GM23338 (cell line): ENCODE measurements around the gene CROCC2. TPM values are rescaled to one million over a fixed set of nuclear protein-coding genes. Genes with fewer than 3 reads are reported as not detected.

Experiments used
- ATAC-seq: fragments of 200-7000 bp; cut with Tn5 transposase; 3 replicates; pipeline ENCODE4 v1.9.1; 2020
- DNase-seq: peaks from one replicate; pipeline ENCODE4 v3.0.0-alpha.2; 2015; ENCODE audit warnings: low spot score
- H2AFZ ChIP-seq: fragments of 200-600 bp; sonication (generic); 2 replicates; pipeline ENCODE4 v1.8.0; 2016; ENCODE audit warnings: antibody characterized with exemption, mild to moderate bottlenecking, moderate library complexity
- H3F3A ChIP-seq: fragments of 200-600 bp; sonication (generic); replicated peaks from 2 replicates; pipeline ENCODE4 v1.8.0; 2017; ENCODE audit warnings: antibody characterized with exemption, mixed run types, low read depth
- H3K27ac ChIP-seq: fragments of 200-600 bp; sonication (generic); 2 replicates; pipeline ENCODE4 v1.6.1; 2016; ENCODE audit warnings: low read depth
- H3K27me3 ChIP-seq: fragments of 200-600 bp; sonication (generic); 2 replicates; pipeline ENCODE4 v1.8.0; 2016; ENCODE audit warnings: mild to moderate bottlenecking, mixed run types, moderate library complexity; ENCODE audit not compliant: insufficient read depth
- H3K36me3 ChIP-seq: fragments of 200-600 bp; sonication (generic); 2 replicates; pipeline ENCODE4 v1.8.0; 2016; ENCODE audit warnings: mild to moderate bottlenecking; ENCODE audit not compliant: insufficient read depth
- H3K4me1 ChIP-seq: fragments of 200-600 bp; sonication (generic); 2 replicates; pipeline ENCODE4 v1.8.0; 2016; ENCODE audit warnings: mild to moderate bottlenecking, moderate library complexity; ENCODE audit not compliant: insufficient read depth
- H3K4me2 ChIP-seq: fragments of 200-600 bp; sonication (generic); 2 replicates; pipeline ENCODE4 v1.7.1; 2017; ENCODE audit warnings: mixed run types
- H3K4me3 ChIP-seq: fragments of 200-600 bp; sonication (generic); 2 replicates; pipeline ENCODE4 v1.6.1; 2016; ENCODE audit warnings: mixed run types
- H3K79me2 ChIP-seq: fragments of 200-600 bp; sonication (generic); replicated peaks from 2 replicates; pipeline ENCODE4 v1.8.0; 2017; ENCODE audit warnings: mild to moderate bottlenecking; ENCODE audit not compliant: insufficient read depth
- H3K9me2 ChIP-seq: fragments of 200-600 bp; sonication (generic); 2 replicates; pipeline ENCODE4 v1.8.0; 2017; ENCODE audit not compliant: insufficient read depth
- H4K20me1 ChIP-seq: fragments of 200-600 bp; sonication (generic); replicated peaks from 2 replicates; pipeline ENCODE4 v1.8.0; 2017; ENCODE audit warnings: mild to moderate bottlenecking; ENCODE audit not compliant: insufficient read depth
- H3K27ac Mint-ChIP-seq: 2 replicates; pipeline ENCODE4 v1.8.0; 2020; ENCODE audit warnings: inconsistent platforms, mild to moderate bottlenecking, moderate library complexity, mixed read lengths
- H3K27me3 Mint-ChIP-seq: 3 replicates; pipeline ENCODE4 v1.8.0; 2022; ENCODE audit warnings: low read depth, mild to moderate bottlenecking, moderate library complexity, mixed read lengths, inconsistent platforms; ENCODE audit not compliant: insufficient read depth, poor library complexity
- H3K36me3 Mint-ChIP-seq: 3 replicates; pipeline ENCODE4 v1.8.0; 2021; ENCODE audit warnings: low read depth, mild to moderate bottlenecking, inconsistent platforms, moderate library complexity, mixed read lengths
- H3K4me1 Mint-ChIP-seq: 3 replicates; pipeline ENCODE4 v1.8.0; 2020; ENCODE audit warnings: mild to moderate bottlenecking, inconsistent platforms, mixed read lengths
- H3K4me3 Mint-ChIP-seq: 3 replicates; pipeline ENCODE4 v1.8.0; 2021; ENCODE audit warnings: moderate library complexity, mild to moderate bottlenecking, inconsistent platforms, mixed read lengths
- H3K9me3 Mint-ChIP-seq: 3 replicates; pipeline ENCODE4 v1.8.0; 2020; ENCODE audit warnings: moderate library complexity, mild to moderate bottlenecking, inconsistent platforms, mixed read lengths
- CREB1 ChIP-seq: fragments of 250-450 bp; sonication (Bioruptor Pico); IDR thresholded peaks from 2 replicates; pipeline ENCODE4 v1.5.0; 2020; ENCODE audit warnings: low read depth, mild to moderate bottlenecking, moderate library complexity
- EZH2phosphoT487 ChIP-seq: fragments of 200-600 bp; sonication (generic); IDR thresholded peaks from one replicate; pipeline ENCODE4 v1.8.1; 2018; ENCODE audit warnings: antibody characterized with exemption; ENCODE audit not compliant: unreplicated experiment
- JUNB ChIP-seq: IDR thresholded peaks from one replicate; pipeline ENCODE4 v1.6.1; 2016; ENCODE audit warnings: antibody characterized with exemption; ENCODE audit not compliant: unreplicated experiment
- NANOG ChIP-seq: IDR thresholded peaks from 2 replicates; pipeline ENCODE4 v1.6.1; 2016; ENCODE audit warnings: antibody characterized with exemption, borderline replicate concordance
- POLR2AphosphoS5 ChIP-seq: IDR thresholded peaks from 2 replicates; pipeline ENCODE4 v1.6.1; 2016; ENCODE audit warnings: antibody characterized with exemption, low read depth
- STAT1 ChIP-seq: IDR thresholded peaks from one replicate; pipeline ENCODE4 v1.6.1; 2016; ENCODE audit warnings: antibody characterized with exemption; ENCODE audit not compliant: unreplicated experiment
- ZNF114 ChIP-seq: fragments of 250-450 bp; sonication (Bioruptor Pico); IDR thresholded peaks from 2 replicates; pipeline ENCODE4 v1.5.0; 2020; ENCODE audit warnings: mild to moderate bottlenecking, moderate library complexity
- ZNF331 ChIP-seq: fragments of 250-450 bp; sonication (Bioruptor Pico); IDR thresholded peaks from 2 replicates; pipeline ENCODE4 v1.5.0; 2020; ENCODE audit warnings: low read depth, mild to moderate bottlenecking, moderate library complexity
- polyA plus RNA-seq: library from polyadenylated mRNA; unstranded; fragments of >200 nt; fragmentation: Nextera tagmentation; extraction: Ambion mirVana; gene quantifications from 2 replicates; pipeline ENCODE4 v1.2.1, GENCODE V29; 2016
- total RNA-seq: library from RNA; depleted of rRNA; stranded (reverse); fragments of >200 nt; shearing (Covaris generic); gene quantifications from 2 replicates; pipeline ENCODE4 v1.2.3, GENCODE V29; 2014
- TF ChIP-seq, protein P1 (sequence below): fragments of 250-450 bp; sonication (Bioruptor Pico); IDR thresholded peaks from 2 replicates; pipeline ENCODE4 v1.5.0; 2020; ENCODE audit warnings: mild to moderate bottlenecking, moderate library complexity
- TF ChIP-seq, protein P2 (sequence below): IDR thresholded peaks from 2 replicates; pipeline ENCODE4 v1.6.1; 2016; ENCODE audit warnings: antibody characterized with exemption
- TF ChIP-seq, protein P3 (sequence below), 2 experiments: fragments of 200-600 bp in 1 of 2; sonication (generic) in 1 of 2; conservative IDR thresholded peaks; 2 replicates each; pipeline versions ENCODE4 v1.5.1 to v1.6.1; 2016 to 2017; ENCODE audit warnings: antibody characterized with exemption in 2 of 2, low read depth in 2 of 2, mild to moderate bottlenecking in 2 of 2, moderate library complexity in 1 of 2
- TF ChIP-seq, protein P4 (sequence below): IDR thresholded peaks from one replicate; pipeline ENCODE4 v1.6.1; 2018; ENCODE audit warnings: antibody characterized with exemption; ENCODE audit not compliant: unreplicated experiment

Gene CROCC2
- total and polyA plus RNA-seq, 2 experiments from 2014 or later = not detected

DNA sequence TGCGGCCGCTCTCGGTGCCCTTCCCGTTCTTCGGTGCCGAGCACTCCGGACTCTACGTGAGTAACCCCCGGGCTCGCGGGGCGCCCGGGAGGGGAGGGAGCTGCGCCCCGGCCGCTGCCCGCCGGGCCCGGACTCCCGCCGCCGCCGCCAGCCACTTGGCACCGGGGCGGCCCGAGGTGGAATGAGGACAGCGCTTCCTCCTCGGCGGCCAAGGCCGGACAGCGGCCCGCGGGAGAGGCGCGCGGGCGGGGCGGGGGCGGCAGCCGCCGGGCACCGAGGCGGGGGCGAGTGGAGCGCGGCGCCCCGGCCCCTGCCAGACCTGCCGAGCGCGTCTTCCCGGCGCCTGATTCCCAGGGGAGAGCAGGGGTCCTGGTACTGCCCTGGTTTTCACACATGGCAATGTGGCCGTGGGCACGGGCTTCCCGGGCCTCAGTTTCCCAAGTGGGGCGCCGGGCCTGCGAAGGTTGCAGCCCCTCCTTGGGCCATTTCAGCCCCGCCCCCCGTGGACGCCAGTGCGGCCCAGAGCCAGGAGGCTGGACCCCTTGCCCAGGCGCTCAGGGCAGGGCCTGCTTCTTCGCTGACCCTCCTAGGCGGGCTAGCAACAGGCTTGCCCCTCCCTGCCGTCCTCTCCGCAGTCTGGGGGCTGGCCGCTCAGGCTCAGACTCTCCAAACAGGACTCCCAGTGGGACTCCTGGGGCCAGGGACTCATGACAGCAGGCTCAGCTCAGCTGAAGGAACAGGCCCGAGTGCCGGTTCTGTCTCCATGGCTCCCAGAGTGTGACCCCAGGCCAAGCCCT, 93.1 kb downstream of the CROCC2 start:
- Histone ChIP-seq H3K27me3 (peaks cover 18% of the 10 kb centered on the region), H3K9me2 (no peaks in the 10 kb centered on the region), H3K4me3 (peak overlapping the region; percentile 62), H3F3A (no peaks in the 10 kb centered on the region), H3K36me3 (no peaks in the 10 kb centered on the region), H4K20me1 (no peaks in the 10 kb centered on the region; the same call in 1 of the 2 replicates), H3K4me2 (peak overlapping the region; percentile 81), H3K79me2 (no peaks in the 10 kb centered on the region), H2AFZ (no peak overlapping the region), H3K27ac (no peak overlapping the region), H3K4me1 (no peaks in the 10 kb centered on the region)
- TF ChIP-seq, protein P1, sequence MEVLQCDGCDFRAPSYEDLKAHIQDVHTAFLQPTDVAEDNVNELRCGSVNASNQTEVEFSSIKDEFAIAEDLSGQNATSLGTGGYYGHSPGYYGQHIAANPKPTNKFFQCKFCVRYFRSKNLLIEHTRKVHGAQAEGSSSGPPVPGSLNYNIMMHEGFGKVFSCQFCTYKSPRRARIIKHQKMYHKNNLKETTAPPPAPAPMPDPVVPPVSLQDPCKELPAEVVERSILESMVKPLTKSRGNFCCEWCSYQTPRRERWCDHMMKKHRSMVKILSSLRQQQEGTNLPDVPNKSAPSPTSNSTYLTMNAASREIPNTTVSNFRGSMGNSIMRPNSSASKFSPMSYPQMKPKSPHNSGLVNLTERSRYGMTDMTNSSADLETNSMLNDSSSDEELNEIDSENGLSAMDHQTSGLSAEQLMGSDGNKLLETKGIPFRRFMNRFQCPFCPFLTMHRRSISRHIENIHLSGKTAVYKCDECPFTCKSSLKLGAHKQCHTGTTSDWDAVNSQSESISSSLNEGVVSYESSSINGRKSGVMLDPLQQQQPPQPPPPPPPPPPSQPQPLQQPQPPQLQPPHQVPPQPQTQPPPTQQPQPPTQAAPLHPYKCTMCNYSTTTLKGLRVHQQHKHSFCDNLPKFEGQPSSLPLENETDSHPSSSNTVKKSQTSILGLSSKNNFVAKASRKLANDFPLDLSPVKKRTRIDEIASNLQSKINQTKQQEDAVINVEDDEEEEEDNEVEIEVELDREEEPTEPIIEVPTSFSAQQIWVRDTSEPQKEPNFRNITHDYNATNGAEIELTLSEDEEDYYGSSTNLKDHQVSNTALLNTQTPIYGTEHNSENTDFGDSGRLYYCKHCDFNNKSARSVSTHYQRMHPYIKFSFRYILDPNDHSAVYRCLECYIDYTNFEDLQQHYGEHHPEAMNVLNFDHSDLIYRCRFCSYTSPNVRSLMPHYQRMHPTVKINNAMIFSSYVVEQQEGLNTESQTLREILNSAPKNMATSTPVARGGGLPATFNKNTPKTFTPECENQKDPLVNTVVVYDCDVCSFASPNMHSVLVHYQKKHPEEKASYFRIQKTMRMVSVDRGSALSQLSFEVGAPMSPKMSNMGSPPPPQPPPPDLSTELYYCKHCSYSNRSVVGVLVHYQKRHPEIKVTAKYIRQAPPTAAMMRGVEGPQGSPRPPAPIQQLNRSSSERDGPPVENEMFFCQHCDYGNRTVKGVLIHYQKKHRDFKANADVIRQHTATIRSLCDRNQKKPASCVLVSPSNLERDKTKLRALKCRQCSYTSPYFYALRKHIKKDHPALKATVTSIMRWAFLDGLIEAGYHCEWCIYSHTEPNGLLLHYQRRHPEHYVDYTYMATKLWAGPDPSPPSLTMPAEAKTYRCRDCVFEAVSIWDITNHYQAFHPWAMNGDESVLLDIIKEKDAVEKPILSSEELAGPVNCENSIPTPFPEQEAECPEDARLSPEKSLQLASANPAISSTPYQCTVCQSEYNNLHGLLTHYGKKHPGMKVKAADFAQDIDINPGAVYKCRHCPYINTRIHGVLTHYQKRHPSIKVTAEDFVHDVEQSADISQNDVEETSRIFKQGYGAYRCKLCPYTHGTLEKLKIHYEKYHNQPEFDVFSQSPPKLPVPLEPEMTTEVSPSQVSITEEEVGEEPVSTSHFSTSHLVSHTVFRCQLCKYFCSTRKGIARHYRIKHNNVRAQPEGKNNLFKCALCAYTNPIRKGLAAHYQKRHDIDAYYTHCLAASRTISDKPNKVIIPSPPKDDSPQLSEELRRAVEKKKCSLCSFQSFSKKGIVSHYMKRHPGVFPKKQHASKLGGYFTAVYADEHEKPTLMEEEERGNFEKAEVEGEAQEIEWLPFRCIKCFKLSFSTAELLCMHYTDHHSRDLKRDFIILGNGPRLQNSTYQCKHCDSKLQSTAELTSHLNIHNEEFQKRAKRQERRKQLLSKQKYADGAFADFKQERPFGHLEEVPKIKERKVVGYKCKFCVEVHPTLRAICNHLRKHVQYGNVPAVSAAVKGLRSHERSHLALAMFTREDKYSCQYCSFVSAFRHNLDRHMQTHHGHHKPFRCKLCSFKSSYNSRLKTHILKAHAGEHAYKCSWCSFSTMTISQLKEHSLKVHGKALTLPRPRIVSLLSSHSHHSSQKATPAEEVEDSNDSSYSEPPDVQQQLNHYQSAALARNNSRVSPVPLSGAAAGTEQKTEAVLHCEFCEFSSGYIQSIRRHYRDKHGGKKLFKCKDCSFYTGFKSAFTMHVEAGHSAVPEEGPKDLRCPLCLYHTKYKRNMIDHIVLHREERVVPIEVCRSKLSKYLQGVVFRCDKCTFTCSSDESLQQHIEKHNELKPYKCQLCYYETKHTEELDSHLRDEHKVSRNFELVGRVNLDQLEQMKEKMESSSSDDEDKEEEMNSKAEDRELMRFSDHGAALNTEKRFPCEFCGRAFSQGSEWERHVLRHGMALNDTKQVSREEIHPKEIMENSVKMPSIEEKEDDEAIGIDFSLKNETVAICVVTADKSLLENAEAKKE (CRISPR knock-in tag) = no peak
- TF ChIP-seq POLR2AphosphoS5 = no peak
- TF ChIP-seq CREB1 = no peak
- TF ChIP-seq, protein P2, sequence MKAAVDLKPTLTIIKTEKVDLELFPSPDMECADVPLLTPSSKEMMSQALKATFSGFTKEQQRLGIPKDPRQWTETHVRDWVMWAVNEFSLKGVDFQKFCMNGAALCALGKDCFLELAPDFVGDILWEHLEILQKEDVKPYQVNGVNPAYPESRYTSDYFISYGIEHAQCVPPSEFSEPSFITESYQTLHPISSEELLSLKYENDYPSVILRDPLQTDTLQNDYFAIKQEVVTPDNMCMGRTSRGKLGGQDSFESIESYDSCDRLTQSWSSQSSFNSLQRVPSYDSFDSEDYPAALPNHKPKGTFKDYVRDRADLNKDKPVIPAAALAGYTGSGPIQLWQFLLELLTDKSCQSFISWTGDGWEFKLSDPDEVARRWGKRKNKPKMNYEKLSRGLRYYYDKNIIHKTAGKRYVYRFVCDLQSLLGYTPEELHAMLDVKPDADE = no peak
- TF ChIP-seq, protein P3, sequence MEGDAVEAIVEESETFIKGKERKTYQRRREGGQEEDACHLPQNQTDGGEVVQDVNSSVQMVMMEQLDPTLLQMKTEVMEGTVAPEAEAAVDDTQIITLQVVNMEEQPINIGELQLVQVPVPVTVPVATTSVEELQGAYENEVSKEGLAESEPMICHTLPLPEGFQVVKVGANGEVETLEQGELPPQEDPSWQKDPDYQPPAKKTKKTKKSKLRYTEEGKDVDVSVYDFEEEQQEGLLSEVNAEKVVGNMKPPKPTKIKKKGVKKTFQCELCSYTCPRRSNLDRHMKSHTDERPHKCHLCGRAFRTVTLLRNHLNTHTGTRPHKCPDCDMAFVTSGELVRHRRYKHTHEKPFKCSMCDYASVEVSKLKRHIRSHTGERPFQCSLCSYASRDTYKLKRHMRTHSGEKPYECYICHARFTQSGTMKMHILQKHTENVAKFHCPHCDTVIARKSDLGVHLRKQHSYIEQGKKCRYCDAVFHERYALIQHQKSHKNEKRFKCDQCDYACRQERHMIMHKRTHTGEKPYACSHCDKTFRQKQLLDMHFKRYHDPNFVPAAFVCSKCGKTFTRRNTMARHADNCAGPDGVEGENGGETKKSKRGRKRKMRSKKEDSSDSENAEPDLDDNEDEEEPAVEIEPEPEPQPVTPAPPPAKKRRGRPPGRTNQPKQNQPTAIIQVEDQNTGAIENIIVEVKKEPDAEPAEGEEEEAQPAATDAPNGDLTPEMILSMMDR (conservative IDR thresholded peaks at IDR 0.05; ENCODE audit: low read depth in 2 of 2) = no peak
- TF ChIP-seq NANOG = no peak
- TF ChIP-seq EZH2phosphoT487 = no peak
- no peak for TF ChIP-seq JUNB
- TF ChIP-seq ZNF331 (CRISPR knock-in tag) = no peak
- TF ChIP-seq ZNF114 (CRISPR knock-in tag) = no peak
- TF ChIP-seq STAT1 = no peak
- TF ChIP-seq, protein P4, sequence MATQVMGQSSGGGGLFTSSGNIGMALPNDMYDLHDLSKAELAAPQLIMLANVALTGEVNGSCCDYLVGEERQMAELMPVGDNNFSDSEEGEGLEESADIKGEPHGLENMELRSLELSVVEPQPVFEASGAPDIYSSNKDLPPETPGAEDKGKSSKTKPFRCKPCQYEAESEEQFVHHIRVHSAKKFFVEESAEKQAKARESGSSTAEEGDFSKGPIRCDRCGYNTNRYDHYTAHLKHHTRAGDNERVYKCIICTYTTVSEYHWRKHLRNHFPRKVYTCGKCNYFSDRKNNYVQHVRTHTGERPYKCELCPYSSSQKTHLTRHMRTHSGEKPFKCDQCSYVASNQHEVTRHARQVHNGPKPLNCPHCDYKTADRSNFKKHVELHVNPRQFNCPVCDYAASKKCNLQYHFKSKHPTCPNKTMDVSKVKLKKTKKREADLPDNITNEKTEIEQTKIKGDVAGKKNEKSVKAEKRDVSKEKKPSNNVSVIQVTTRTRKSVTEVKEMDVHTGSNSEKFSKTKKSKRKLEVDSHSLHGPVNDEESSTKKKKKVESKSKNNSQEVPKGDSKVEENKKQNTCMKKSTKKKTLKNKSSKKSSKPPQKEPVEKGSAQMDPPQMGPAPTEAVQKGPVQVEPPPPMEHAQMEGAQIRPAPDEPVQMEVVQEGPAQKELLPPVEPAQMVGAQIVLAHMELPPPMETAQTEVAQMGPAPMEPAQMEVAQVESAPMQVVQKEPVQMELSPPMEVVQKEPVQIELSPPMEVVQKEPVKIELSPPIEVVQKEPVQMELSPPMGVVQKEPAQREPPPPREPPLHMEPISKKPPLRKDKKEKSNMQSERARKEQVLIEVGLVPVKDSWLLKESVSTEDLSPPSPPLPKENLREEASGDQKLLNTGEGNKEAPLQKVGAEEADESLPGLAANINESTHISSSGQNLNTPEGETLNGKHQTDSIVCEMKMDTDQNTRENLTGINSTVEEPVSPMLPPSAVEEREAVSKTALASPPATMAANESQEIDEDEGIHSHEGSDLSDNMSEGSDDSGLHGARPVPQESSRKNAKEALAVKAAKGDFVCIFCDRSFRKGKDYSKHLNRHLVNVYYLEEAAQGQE = no peak
- ATAC-seq = peak; percentile 2
- DNase-seq = peak; percentile 53
- peaks cover 10% of the 10 kb centered on the region for H3K9me3 Mint-ChIP-seq
- peaks cover 4% of the 10 kb centered on the region; the same call in 1 of the 3 replicates for H3K4me1 Mint-ChIP-seq
- H3K36me3 Mint-ChIP-seq = peaks cover 8% of the 10 kb centered on the region
- H3K4me3 Mint-ChIP-seq = peak overlapping the region; percentile 64
- peaks cover 21% of the 10 kb centered on the region for H3K27me3 Mint-ChIP-seq
- no peak overlapping the region for H3K27ac Mint-ChIP-seq
